Heart left ventricle (tissue), 16 donors: ENCODE data around the gene KCNMA1. TPM values are rescaled to one million over a fixed set of nuclear protein-coding genes. Genes with fewer than 3 reads are reported as not detected.

Experiments used
- ATAC-seq, 4 donors: fragments of 200-7000 bp; cut with Tn5 transposase; one replicate each; pipeline ENCODE4 v1.9.1; 2020 to 2022; ENCODE audit warnings: moderate library complexity in 4 of 4, mild to moderate bottlenecking in 3 of 4, moderate number of reproducible peaks in 1 of 4
- DNase-seq, 5 donors: peaks; one replicate each; pipeline ENCODE4 v3.0.0-alpha.2; 2020
- H3K27ac ChIP-seq, 12 donors: fragments of 200-600 bp; sonication (generic) in 4 of 12; one replicate each; pipeline versions ENCODE4 v1.5.0 to v1.8.0; 2016 to 2022; ENCODE audit warnings: mild to moderate bottlenecking in 2 of 12
- H3K27me3 ChIP-seq, 9 donors: fragments of 200-600 bp; sonication (generic) in 2 of 9; one replicate each; pipeline versions ENCODE4 v1.5.1 to v1.8.0; 2016 to 2022; ENCODE audit warnings: mild to moderate bottlenecking in 3 of 9
- H3K36me3 ChIP-seq, 9 donors: fragments of 200-600 bp; sonication (generic) in 2 of 9; one replicate each; pipeline versions ENCODE4 v1.5.0 to v1.8.0; 2018 to 2022; ENCODE audit warnings: mild to moderate bottlenecking in 2 of 9
- H3K4me1 ChIP-seq, 12 donors: fragments of 200-600 bp; sonication (generic) in 4 of 12; one replicate each; pipeline versions ENCODE4 v1.5.0 to v1.8.0; 2016 to 2022; ENCODE audit warnings: mild to moderate bottlenecking in 3 of 12
- H3K4me3 ChIP-seq, 12 donors: fragments of 200-600 bp; sonication (generic) in 4 of 12; one replicate each; pipeline versions ENCODE4 v1.5.0 to v1.8.0; 2017 to 2022; ENCODE audit warnings: mild to moderate bottlenecking in 9 of 12, moderate library complexity in 4 of 12
- H3K9me3 ChIP-seq, 12 donors: fragments of 200-600 bp; sonication (generic) in 4 of 12; one replicate each; pipeline versions ENCODE4 v1.5.0 to v1.8.0; 2016 to 2022; ENCODE audit warnings: mild to moderate bottlenecking in 1 of 12
- CTCF ChIP-seq, 12 donors: fragments of 200-600 bp; sonication (generic) in 4 of 12; IDR thresholded peaks; one replicate each; pipeline versions ENCODE4 v1.5.0 to v1.8.0; 2018 to 2022; ENCODE audit warnings: antibody characterized with exemption in 12 of 12, mild to moderate bottlenecking in 5 of 12
- POLR2A ChIP-seq, 2 donors: fragments of 450-650 bp; IDR thresholded peaks; one replicate each; pipeline ENCODE4 v1.6.1; 2017; ENCODE audit warnings: antibody characterized with exemption in 2 of 2, mild to moderate bottlenecking in 2 of 2, moderate library complexity in 2 of 2
- WGBS, 4 donors: extraction: QIAGEN DNeasy Blood & Tissue Kit in 2 of 4; methylation state at CpG; one replicate each; pipeline versions ENCODE4 v1.1.5 to v1.1.7; 2013 to 2018; 5-methylcytosine and 5-hydroxymethylcytosine counted together
- intact Hi-C, 10 donors: fragments of 100-400 bp; cut with DNase I; formaldehyde crosslinking; loops; one replicate each; pipeline versions ENCODE4 v1.11.1 to v1.14.2; 2022
- polyA plus RNA-seq, 2 donors: library from polyadenylated mRNA; stranded (reverse); fragments of 200-250 nt; gene quantifications; one replicate each; pipeline ENCODE4 v1.2.3, GENCODE V29; 2013
- total RNA-seq, 9 donors: library from RNA; depleted of rRNA in 2 of 9; stranded (reverse); fragments of >200 nt in 2 of 9; fragmentation: NEBNext Ultra II Directional in 3 of 9; extraction: Animal tissue kit (Norgen Biotek cat#: 25700) in 3 of 9; gene quantifications; one replicate each; pipeline versions ENCODE4 v1.1.0 to v1.2.4, GENCODE V29; 2016 to 2023
- donor health status: ischemic (EF 13 %, LVEDD 7.1; RV severe dilation, severe dysfunction).
- donor health status: healthy with polysubstance abuse.
- donor health status: DM: no; HTN: yes; CAD: no.
- donor health status: DM: no; HTN: no; CAD: no.
- donor health status: ischemic (EF 25% LVEDD 6.9; RV normal size, moderate dysfunction).
- donor health status: ischemic (EF 25% LVEDD 5.7; RV mildly dilated, moderate dysfunction).
- donor health status: healthy.
- donor health status: DM: yes; HTN: yes; CAD: no.
- donor health status: ischemic (EF 35%, LVEDD 5.7; RV mildly dilated, moderate dysfunction).
- donor health status: nonischemic (EF 11% LVEDD 7.7; RV severe dilation, severe dysfunction).
- donor health status: DM: yes; HTN: yes; CAD: no.
- donor health status: PGD.
- donor health status: ischemic (EF 29% LVEDD 5.4; RV normal size, mild dysfunction).
- donor health status: nonischemic (EF 23%, LVEDD 6.1; RV moderate dilation, normal function).

Gene KCNMA1
- total and polyA plus RNA-seq, 11 donors, result 0.39 to 8.7 (median 1.7) TPM

GRCh38 chr10:77214799-77215198 lies 422.8 kb downstream of the KCNMA1 start:
- no peaks in the 10 kb centered on the region for H3K36me3 ChIP-seq
- H3K4me3 ChIP-seq, result no peak overlapping the region
- TF ChIP-seq CTCF (IDR thresholded peaks at IDR 0.05), result no peak
- no peak for TF ChIP-seq POLR2A (IDR thresholded peaks at IDR 0.05)
- intact Hi-C loops, result no loop called here
- peaks cover 0 to 4% (median 0%) of the 10 kb centered on the region in 9 donors for H3K27me3 ChIP-seq
- H3K27ac ChIP-seq, result peak overlapping the region in 1 of 12 donors; percentile 58
- H3K4me1 ChIP-seq, result no peaks in the 10 kb centered on the region
- ATAC-seq (no peak), DNase-seq (no peak)
- 66 to 85% (median 71%) methylated on average over 1 of the region's 1 CpG for WGBS, 4 donors
- H3K9me3 ChIP-seq, result peaks cover 0 to 8% (median 0%) of the 10 kb centered on the region in 12 donors

DNA sequence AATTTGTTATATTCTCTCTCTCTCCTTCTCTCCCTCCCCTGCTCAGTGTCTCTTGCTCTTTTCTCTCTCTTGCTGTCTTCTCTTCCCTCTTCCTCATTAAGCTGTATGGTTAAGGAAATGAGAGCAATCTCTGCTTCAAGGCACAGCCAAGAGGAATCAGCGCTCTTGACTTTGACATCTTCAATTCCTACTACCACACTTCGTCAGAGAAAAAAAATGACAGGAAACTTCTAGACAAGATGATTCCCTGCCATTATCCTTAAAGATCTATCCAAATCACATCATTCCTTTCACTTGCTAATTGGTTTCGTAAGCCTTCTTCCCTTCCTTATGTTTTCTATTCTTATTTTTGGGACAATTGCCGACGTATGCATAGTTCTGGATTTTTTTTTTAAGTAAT lies 425.0 kb downstream of the KCNMA1 start:
- 80 to 86% (median 83%) methylated on average over 5 of the region's 5 CpGs for WGBS, 4 donors
- peak overlapping the region in 1 of 12 donors; percentile 63 for H3K27ac ChIP-seq
- H3K4me1 ChIP-seq, result no peaks in the 10 kb centered on the region
- no peak for DNase-seq
- no peak for TF ChIP-seq CTCF (IDR thresholded peaks at IDR 0.05)
- TF ChIP-seq POLR2A (IDR thresholded peaks at IDR 0.05), result no peak
- no peaks in the 10 kb centered on the region for H3K36me3 ChIP-seq
- peaks cover 0 to 9% (median 0%) of the 10 kb centered on the region in 9 donors for H3K27me3 ChIP-seq
- peaks cover 0 to 8% (median 0%) of the 10 kb centered on the region in 12 donors for H3K9me3 ChIP-seq
- intact Hi-C loops, result no loop called here
- H3K4me3 ChIP-seq, result no peak overlapping the region
- ATAC-seq, result no peak

GRCh38 chr10:77210645-77211044 lies 427.0 kb downstream of the KCNMA1 start:
- H3K9me3 ChIP-seq, result peaks cover 0 to 8% (median 0%) of the 10 kb centered on the region in 12 donors
- no peak for DNase-seq
- no peaks in the 10 kb centered on the region for H3K4me1 ChIP-seq
- peaks cover 0 to 13% (median 0%) of the 10 kb centered on the region in 9 donors for H3K27me3 ChIP-seq
- peak overlapping the region in 1 of 12 donors; percentile 21 for H3K27ac ChIP-seq
- intact Hi-C loops, result no loop called here
- H3K36me3 ChIP-seq, result no peaks in the 10 kb centered on the region
- TF ChIP-seq POLR2A (IDR thresholded peaks at IDR 0.05), result no peak
- H3K4me3 ChIP-seq, result no peak overlapping the region
- no peak for ATAC-seq

DNA sequence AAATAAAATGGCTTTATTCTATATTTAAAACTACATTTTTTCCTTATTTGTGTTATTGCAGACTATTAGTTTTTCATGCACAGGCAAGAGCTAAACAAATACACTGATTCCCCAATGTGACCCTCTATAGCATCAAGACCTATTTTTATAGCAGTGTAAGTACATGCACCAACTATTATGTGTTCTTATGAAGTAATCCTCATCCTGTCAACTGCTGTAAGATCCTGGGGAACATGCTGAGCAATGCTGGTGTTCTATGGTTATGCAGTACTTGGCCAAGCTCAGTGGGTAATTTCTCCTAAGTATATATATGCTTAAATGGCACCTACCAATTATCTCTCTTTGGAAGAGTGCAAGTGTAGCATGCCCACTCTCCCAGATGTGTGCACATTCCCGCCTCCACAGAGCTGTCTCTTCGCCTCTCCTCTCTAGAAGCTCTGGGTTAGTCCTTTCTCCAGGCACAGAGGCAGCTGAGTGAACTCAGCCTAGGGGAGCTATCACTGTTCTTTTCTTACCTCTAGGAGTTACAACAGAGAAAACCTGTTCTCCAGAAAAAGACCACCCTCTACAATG lies 428.8 kb downstream of the KCNMA1 start:
- TF ChIP-seq CTCF (IDR thresholded peaks at IDR 0.05) (no peak), POLR2A (IDR thresholded peaks at IDR 0.05) (no peak)
- peaks cover 0 to 11% (median 0%) of the 10 kb centered on the region in 12 donors for H3K9me3 ChIP-seq
- H3K36me3 ChIP-seq, result no peaks in the 10 kb centered on the region
- no peak for ATAC-seq
- 81 to 94% (median 89%) methylated on average over 2 of the region's 2 CpGs for WGBS, 4 donors
- intact Hi-C loops, result no loop called here
- no peaks in the 10 kb centered on the region for H3K4me1 ChIP-seq
- no peak for DNase-seq
- H3K27ac ChIP-seq, result peak overlapping the region in 1 of 12 donors; percentile 20
- no peak overlapping the region for H3K4me3 ChIP-seq
- peaks cover 0 to 13% (median 0%) of the 10 kb centered on the region in 9 donors for H3K27me3 ChIP-seq

DNA sequence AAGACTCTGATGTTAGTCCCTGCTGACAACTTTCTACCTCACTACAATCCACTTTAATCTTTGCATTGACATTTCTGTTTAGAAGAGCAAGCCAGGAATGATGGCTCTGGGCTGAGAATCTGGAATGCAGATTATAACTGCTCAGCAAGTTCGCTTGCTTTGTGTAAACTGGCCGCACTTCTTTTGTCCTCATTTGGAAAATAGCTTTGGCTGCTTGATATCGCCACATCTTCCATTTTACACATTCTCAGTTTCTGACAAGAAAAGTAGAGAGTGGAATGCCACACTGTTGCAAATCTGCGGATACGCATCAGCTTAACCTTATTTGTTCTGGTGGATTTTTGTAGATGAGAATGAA lies 429.8 kb downstream of the KCNMA1 start:
- 78 to 81% (median 80%) methylated on average over 5 of the region's 5 CpGs for WGBS, 4 donors
- peaks cover 0 to 11% (median 0%) of the 10 kb centered on the region in 12 donors for H3K9me3 ChIP-seq
- DNase-seq (no peak), ATAC-seq (no peak)
- H3K4me3 ChIP-seq, result no peak overlapping the region
- peak overlapping the region in 1 of 12 donors; percentile 72 for H3K27ac ChIP-seq
- intact Hi-C loops, result no loop called here
- H3K27me3 ChIP-seq, result peaks cover 0 to 15% (median 0%) of the 10 kb centered on the region in 9 donors
- no peaks in the 10 kb centered on the region for H3K36me3 ChIP-seq
- H3K4me1 ChIP-seq, result no peaks in the 10 kb centered on the region
- TF ChIP-seq CTCF (IDR thresholded peaks at IDR 0.05) (no peak), POLR2A (IDR thresholded peaks at IDR 0.05) (no peak)
